Midbrain (tissue), 1 donor: ENCODE measurements around the gene PSMD13.
"Not testable (repeated sequence)": the region's sequence is repeated elsewhere in the genome, so short reads cannot be mapped to it uniquely, and the experiment has no call there.

Experiments
- DNase-seq: peaks from one replicate; lab custom pipeline; 2025; lab: John Stamatoyannopoulos, UW

Gene PSMD13

DNA sequence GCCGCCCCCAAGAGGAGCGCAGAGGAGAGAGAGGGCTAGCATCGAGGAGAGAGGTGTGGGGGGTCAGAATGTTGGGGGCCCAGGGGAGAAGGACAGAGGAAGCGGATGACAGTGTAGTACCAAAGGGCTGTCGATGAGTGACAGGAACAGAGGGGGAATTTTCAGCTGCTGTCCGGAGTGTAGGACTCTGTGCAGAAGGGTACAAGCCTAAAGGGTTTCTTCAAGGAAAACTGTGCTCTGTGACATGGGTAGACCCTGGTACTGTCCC is 36.1 kb downstream of the PSMD13 start:
- DNase-seq, result no peak

DNA sequence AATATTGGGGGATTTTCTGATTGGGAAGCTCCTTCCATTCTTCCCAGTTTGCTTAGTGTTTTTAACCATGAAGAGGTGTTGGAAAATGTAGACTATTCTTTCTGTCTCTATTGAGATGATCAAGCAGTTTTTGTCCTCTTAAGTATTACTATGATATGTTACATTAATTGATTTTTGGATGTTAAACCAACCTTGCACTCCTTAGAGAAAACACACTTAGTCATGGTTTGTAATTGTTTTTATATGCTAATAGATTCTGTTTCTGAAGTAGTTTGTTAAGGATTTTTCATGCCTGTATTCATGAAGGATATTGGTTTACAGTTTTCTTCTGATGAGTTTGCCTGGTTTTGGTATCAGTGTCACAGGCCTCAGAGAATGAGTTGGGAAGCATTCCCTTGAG is 39.4 kb downstream of the PSMD13 start:
- DNase-seq, result no peak

DNA sequence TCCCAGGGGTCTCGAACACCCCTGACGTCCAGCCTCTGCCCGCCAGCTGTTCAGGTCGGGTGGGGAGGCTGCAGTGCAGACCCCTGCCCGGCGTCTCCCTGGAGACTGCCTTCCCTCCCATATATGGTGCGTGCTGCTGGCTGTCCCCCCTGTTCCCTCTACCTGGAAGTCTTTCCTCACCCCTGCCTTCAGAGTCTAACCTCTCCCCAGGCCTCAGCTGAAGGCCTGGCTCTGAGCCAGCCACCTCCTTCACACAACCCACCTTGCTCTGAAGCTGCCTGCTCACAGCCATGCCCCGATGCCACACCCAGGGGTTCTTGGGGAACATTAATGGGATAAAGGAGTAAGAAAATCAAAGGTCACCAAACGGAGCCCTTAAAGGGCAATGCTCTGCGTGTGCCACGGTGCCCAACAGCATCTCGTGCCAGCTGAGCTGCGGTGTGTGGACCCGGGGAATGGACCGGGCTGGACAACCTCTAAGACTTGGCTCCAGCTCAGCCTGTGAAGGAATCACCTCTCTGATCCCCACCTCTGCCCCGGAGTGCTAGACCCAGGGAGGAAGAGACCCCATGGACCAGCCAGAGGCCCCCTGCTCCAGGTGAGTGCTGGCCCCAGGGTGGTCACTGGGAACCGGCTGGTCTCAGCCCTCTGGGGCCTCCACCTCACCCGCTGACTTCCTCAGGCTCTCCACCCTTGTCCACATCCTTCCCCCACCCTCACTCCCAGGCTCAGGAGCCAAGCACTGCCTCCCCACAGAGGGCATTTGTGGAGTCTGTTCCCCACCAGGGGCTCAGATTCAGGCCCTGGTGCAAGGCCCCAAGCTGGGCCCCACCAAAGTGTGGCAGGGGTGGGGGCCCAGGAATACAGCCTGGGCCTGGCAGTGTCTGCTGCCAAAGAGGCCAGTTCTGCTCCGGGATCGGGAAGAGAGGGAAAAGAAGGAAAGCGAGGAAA is 41.5 kb downstream of the PSMD13 start, which contains the start of gene NLRP6:
Gene NLRP6 (plus strand): TSS at position 407 of the 951 bp plus-strand sequence. CDS start 163 bp downstream, at position 570.
- DNase-seq, result no peak

DNA sequence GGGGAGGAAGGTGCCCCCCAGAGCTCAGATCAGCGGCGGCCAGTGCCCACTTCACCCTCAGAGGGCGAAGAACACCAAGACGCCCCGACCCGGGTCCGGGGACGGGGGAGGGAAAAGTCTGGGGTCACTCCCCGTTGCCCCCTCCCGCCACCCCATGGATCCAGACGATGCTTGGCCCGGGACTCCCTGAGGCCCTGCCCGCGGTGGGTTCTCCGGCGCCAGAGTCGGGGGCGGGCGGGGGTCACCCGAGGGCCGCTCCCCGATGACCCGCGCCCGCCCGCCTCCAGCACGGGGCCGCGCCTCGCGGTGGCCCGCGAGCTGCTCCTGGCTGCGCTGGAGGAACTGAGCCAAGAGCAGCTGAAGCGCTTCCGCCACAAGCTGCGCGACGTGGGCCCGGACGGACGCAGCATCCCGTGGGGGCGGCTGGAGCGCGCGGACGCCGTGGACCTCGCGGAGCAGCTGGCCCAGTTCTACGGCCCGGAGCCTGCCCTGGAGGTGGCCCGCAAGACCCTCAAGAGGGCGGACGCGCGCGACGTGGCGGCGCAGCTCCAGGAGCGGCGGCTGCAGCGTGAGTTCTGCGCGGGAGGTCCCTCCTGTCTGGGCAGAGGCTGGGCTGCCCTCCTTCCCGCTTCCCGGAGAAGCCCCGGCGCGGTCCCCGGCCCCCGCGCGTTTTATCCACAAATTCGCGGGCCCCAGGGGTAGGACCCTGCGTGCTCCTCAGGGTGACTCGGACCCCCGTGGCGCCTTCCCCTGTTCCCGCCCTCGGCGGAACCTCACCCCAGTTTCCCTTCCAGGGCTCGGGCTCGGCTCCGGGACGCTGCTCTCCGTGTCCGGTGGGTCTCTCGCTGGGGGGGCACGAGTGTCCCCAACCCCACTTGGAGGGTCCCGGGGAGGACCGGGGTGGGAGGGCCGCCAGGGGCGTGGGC is 42.5 kb downstream of the PSMD13 start:
- no peak for DNase-seq

DNA sequence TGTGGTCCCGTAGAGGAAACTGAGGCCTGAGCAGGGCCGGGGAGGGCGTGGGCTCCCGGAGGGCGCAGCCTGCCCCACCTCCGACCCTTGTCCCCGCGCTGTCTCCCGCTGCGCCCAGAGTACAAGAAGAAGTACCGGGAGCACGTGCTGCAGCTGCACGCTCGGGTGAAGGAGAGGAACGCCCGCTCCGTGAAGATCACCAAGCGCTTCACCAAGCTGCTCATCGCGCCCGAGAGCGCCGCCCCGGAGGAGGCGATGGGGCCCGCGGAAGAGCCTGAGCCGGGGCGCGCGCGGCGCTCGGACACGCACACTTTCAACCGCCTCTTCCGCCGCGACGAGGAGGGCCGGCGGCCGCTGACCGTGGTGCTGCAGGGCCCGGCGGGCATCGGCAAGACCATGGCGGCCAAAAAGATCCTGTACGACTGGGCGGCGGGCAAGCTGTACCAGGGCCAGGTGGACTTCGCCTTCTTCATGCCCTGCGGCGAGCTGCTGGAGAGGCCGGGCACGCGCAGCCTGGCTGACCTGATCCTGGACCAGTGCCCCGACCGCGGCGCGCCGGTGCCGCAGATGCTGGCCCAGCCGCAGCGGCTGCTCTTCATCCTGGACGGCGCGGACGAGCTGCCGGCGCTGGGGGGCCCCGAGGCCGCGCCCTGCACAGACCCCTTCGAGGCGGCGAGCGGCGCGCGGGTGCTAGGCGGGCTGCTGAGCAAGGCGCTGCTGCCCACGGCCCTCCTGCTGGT is 43.4 kb downstream of the PSMD13 start:
- DNase-seq, result no peak

DNA sequence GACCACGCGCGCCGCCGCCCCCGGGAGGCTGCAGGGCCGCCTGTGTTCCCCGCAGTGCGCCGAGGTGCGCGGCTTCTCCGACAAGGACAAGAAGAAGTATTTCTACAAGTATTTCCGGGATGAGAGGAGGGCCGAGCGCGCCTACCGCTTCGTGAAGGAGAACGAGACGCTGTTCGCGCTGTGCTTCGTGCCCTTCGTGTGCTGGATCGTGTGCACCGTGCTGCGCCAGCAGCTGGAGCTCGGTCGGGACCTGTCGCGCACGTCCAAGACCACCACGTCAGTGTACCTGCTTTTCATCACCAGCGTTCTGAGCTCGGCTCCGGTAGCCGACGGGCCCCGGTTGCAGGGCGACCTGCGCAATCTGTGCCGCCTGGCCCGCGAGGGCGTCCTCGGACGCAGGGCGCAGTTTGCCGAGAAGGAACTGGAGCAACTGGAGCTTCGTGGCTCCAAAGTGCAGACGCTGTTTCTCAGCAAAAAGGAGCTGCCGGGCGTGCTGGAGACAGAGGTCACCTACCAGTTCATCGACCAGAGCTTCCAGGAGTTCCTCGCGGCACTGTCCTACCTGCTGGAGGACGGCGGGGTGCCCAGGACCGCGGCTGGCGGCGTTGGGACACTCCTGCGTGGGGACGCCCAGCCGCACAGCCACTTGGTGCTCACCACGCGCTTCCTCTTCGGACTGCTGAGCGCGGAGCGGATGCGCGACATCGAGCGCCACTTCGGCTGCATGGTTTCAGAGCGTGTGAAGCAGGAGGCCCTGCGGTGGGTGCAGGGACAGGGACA is 44.1 kb downstream of the PSMD13 start:
- no peak for DNase-seq

DNA sequence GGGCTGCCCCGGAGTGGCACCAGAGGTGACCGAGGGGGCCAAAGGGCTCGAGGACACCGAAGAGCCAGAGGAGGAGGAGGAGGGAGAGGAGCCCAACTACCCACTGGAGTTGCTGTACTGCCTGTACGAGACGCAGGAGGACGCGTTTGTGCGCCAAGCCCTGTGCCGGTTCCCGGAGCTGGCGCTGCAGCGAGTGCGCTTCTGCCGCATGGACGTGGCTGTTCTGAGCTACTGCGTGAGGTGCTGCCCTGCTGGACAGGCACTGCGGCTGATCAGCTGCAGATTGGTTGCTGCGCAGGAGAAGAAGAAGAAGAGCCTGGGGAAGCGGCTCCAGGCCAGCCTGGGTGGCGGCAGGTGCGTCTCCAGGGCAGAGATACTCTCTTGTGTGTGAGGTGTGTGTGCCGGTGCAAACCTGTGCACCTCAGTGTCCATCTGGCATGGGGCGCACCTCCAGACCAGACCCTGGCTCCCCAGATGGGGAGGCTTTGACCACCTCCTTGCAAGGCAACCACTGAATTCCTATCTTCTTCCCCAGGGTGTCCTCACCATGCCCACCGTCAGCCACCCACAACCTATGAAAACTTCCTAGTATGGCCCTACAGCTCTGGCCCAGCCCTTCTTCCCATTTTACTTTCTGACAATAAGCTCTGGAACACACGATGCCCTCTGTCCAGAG is 44.8 kb downstream of the PSMD13 start:
- DNase-seq, result no peak

DNA sequence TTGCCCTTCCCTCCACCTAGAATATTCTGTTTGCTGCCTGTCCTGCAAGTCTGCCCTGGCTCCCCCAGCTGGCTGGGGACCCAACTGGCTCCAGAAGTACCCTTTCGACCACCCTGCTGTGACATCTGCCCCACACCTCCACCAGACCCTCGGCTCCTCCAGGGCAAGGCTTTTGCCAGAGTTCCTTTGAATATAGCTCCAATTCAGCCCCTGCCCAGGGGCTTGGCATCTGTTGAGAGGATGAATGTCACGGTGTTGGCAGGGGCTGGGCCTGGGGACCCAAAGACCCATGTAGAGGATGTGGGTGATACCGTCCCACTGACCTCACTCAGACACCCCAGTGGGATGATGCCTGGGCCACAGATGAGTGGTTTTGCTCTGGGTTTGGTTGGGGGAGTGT is 45.4 kb downstream of the PSMD13 start:
- no peak for DNase-seq

DNA sequence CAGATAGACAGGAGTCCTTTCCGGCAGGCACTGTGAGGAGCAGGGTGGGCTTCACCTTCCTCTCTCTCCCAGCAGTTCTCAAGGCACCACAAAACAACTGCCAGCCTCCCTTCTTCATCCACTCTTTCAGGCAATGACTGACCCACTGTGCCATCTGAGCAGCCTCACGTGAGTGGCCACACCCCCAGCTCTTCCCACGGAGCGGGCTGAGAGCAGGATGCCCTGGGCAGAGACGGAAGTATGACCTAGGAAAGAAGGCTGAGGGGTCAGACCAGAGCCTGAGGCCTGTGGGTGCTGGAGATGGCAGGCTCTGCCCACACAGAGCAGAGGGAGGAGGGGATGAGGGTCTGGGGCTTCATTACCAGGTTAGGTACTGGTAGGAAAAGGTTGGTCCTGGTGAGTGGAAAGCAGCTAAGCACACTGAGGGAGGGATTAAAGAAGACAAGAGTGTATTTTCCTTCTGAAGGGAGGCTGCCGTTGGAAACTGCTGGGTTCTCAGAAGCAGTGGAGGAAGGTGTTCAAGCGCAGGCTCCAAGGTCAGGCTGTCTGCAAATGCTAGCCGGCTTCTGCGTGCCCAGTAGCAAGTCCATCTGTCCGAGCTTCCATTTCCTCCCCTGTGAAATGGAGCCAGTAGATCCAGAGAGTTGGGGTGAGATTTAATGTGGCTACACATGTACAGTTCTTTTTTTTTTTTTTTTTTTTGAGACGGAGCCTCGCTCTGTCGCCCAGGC is 46.0 kb downstream of the PSMD13 start:
- DNase-seq, result no peak

DNA sequence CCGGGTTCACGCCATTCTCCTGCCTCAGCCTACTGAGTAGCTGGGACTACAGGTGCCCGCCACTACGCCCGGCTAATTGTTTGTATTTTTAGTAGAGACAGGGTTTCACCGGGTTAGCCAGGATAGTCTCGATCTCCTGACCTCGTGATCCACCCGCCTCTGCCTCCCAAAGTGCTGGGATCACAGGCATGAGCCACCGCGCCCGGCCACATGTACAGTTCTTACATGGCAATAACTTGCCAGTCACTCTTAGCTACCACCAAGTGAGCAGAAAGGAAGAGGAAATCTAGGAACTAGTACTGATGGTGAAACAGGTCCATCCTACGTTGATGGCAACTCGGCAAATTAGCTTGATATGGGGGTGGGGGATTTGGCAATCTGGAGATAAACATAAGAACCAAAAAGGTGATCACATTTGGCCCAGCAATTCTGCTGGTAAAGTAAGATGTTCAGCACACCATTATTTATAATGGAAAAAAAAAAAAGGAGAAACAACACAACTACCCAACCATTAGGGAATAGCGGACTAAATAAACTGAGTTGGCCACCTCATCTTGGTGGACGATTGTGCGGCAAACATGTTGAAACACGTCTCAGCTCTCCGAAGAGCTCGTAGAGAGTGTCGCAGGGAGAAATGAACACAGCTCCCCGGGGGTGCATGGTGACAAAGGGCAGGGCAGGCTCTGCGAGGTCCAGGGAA is 46.8 kb downstream of the PSMD13 start:
- DNase-seq, result no peak

DNA sequence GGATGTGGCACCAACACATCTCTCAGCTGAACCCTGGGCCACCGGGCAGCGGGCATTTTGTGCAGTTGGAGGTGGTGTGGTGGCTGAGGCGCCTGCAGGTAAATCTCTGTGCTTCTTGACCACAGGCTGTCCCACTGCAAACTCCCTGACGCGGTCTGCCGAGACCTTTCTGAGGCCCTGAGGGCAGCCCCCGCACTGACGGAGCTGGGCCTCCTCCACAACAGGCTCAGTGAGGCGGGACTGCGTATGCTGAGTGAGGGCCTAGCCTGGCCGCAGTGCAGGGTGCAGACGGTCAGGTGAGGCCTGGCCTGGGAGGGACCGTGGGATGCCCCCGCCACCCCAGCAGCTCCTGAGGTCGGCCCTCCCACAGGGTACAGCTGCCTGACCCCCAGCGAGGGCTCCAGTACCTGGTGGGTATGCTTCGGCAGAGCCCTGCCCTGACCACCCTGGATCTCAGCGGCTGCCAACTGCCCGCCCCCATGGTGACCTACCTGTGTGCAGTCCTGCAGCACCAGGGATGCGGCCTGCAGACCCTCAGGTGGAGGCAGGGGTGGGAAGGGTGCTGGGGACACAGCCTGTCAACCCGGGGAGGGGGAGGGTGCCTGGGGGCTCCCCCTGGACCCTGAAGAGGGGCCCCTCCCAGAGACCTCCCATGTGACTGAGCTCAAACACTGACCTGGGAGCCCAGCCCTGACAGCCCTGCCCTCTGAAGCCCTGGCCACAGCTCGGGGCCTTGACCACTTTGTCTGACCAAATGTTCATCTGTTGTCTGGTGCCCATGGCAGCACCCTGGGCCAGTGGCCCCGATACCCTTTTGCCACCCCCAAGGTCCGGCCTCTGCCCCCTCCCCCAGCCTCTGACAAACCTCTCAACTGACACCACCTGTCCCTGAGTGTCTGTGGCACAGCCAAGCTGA is 47.6 kb downstream of the PSMD13 start:
- no peak for DNase-seq

DNA sequence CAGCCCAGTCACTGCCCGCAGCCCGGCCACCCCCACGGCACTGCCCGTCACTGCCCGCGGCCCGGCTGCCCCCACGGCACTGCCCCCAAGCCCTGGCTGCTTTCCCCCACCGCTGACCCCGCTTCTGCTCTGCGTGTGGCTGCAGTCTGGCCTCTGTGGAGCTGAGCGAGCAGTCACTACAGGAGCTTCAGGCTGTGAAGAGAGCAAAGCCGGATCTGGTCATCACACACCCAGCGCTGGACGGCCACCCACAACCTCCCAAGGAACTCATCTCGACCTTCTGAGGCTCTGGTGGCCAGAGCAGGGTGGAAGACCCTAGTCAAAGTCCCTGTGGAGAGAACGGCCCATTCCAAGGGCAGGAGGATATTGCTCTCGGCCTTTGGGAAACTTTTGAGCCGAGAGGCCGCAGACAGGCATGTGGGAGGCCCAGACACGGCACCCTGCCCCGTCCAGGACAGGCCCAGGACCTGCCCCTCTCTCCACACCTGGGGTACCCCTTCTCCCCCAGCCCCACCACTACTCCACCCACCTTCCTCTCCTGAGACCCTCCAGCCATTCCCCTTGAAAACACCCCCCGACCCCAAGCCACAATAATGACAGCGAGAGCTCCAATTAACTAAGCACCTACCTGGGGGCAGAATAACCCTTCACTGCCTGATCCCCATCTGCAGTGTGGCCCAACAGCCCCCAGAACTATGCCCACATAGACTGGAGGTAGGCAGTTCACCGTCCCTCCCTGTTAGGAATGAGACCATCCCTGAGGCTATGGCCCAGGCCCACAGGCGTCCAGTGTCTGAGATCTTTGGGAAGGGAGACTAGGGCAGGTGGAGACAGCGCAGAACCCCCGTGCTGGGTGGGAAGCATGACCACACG is 48.5 kb downstream of the PSMD13 start:
- no peak for DNase-seq

DNA sequence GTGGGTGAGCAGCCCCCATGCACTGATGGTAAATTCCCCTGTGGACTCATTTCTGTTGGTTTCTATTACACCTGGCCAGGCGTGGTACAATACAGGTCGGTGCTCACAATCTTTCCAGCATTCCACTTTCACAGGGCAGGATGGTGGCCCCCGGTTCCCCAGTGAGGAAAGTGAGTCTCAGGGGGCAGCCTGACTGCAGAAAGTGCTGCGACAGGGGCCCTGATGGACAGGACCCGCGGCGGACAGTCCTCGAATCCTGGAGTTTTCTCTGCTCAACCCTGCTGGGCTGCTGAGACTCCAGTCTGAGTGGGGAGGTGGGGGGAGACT is 49.1 kb downstream of the PSMD13 start:
- no peak for DNase-seq

DNA sequence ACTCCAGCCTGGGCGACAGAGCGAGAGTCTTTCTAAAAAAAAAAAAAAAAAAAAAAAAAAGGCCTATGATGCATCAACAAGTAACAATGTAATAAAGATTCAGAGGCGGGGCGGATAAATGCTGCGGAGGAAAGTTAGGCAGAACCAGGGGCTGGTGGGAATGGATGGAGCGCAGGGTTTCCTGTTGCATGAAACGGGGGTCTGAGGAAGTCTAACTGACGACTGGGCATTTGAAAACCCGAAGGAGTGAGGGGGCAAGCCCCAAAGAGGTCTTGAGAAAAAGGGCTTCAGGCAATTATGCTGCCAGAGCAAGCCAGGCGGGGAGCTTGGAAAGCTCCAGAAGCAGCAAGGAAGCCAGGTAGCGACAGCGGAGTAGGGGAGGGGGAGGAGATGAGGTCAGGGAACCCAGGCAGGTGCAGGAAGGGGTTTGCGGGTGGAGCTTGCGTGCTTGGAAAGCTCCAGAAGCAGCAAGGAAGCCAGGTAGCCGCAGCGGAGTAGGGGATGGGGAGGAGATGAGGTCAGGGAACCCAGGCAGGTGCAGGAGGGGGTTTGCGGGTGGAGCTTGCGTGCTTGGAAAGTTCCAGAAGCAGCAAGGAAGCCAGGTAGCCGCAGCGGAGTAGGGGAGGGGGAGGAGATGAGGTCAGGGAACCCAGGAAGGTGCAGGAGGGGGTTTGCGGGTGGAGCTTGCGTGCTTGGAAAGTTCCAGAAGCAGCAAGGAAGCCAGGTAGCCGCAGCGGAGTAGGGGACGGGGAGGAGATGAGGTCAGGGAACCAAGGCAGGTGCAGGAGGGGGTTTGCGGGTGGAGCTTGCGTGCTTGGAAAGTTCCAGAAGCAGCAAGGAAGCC is 50.4 kb downstream of the PSMD13 start:
- DNase-seq, result not testable (repeated sequence)

DNA sequence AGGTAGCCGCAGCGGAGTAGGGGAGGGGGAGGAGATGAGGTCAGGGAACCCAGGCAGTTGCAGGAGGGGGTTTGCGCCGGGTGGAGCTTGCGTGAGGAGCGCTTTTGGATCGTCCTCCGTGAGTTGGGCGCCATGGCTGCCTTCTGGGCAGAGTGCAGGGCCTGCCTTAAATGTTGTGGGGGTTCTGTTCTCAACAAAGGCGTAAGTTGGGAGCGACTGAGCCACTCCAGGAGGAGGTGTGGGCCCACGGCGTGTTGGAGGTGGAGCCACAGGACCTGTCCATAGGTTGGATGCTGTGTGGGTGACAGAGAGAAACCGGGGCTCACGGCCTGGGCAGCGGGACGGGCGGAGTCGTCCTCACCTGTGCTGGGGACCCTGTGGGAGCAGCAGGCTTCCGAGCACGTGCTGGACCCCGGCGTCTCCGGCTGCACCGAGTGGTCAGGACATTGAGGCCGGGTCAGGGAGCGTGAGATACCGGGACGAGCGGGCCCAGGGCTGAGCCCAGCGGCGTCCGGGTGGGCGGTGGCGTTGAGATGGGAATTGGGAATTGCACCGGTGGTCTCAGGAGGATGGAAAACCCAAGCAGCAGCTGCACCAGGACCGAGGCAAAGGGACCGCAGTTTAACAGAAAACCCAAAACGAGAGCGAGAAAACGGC is 51.2 kb downstream of the PSMD13 start:
- DNase-seq, result no peak
